ENCODE data around the gene NTF3. TPM values are rescaled to one million over a fixed set of nuclear protein-coding genes. Genes with fewer than 3 reads are reported as not detected.

The NTF3 gene
- polyA plus RNA-seq, 1 of the 3 experiments (the other 2 are of a cell fraction), result not detected

DNA sequence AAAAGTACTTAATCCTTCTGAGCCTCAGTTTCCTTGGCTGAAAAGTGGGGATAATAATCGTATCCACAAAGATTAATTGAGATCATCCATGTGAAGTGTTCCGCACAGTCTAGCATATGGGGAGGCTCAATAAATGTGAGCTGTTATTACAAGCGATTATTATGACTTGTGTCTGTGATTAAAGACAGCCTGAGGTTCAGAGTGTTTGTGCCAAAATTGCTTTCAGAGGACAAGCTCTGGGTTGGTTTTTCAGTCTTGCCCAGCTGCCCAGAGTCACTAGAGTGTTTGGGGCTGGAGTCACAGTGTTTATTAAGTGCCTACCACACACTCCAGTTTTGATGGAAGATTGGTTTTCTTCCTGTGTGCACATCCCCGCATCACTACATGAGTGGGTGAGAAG is 53.5 kb downstream of the NTF3 start:
- no peaks in the 10 kb centered on the region for H3K9me2 ChIP-seq
- no peak overlapping the region for H2AFZ ChIP-seq (ENCODE audit: low read depth)
- H3K36me3 ChIP-seq (replicated peaks in 1 of 2; ENCODE audit: control insufficient read depth in 1 of 2, insufficient read depth in 2 of 2, low read length in 1 of 2), result no peaks in the 10 kb centered on the region
- no peaks in the 10 kb centered on the region for H3K4me1 ChIP-seq (ENCODE audit: control insufficient read depth in 1 of 2, insufficient read depth in 2 of 2, low read depth in 1 of 2, low read length in 1 of 2)
- H3K4me2 ChIP-seq, result no peak overlapping the region
- ChIA-PET CTCF (interaction anchor here (1.4 kb wide), 1 partner anchor 42 kb away, joined by 4 read pairs; no protein-coding TSS in a partner anchor), POLR2A (no interaction called here)
- H4K20me1 ChIP-seq (ENCODE audit: insufficient read depth), result no peaks in the 10 kb centered on the region
- no peak overlapping the region for H3K9ac ChIP-seq
- H3K27ac ChIP-seq (ENCODE audit: low read depth in 2 of 2, low read length in 1 of 2), result no peak overlapping the region
- no peaks in the 10 kb centered on the region for H3K9me3 ChIP-seq
- no peak overlapping the region for H3K4me3 ChIP-seq (ENCODE audit: low read depth in 2 of 2, low read length in 1 of 2)
- WGBS (ENCODE audit: low lambda C conversion rate), result 3% methylated on average over 4 of the region's 4 CpGs
- DNase-seq, result no peak
- H3K27me3 ChIP-seq (ENCODE audit: insufficient read depth), result peaks cover 80% of the 10 kb centered on the region; the same call in 1 of the 2 replicates
- H3K79me2 ChIP-seq (ENCODE audit: insufficient read depth), result no peaks in the 10 kb centered on the region
- TF ChIP-seq TCF12 (IDR thresholded peaks at IDR 0.05) (no peak), FOSL2 (IDR thresholded peaks at IDR 0.05; ENCODE audit: borderline replicate concordance, low read depth) (no peak), RXRA (IDR thresholded peaks at IDR 0.05; ENCODE audit: borderline replicate concordance, low read depth) (no peak), NFIC (IDR thresholded peaks at IDR 0.05; ENCODE audit: borderline replicate concordance) (no peak), TEAD4 (IDR thresholded peaks at IDR 0.05; ENCODE audit: borderline replicate concordance, insufficient read depth) (no peak)
- TF ChIP-seq, protein P1, sequence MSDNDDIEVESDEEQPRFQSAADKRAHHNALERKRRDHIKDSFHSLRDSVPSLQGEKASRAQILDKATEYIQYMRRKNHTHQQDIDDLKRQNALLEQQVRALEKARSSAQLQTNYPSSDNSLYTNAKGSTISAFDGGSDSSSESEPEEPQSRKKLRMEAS (IDR thresholded peaks at IDR 0.05; ENCODE audit: low read depth), result no peak
- no peaks in the 10 kb centered on the region for H3F3A ChIP-seq (replicated peaks; ENCODE audit: insufficient read depth)

DNA sequence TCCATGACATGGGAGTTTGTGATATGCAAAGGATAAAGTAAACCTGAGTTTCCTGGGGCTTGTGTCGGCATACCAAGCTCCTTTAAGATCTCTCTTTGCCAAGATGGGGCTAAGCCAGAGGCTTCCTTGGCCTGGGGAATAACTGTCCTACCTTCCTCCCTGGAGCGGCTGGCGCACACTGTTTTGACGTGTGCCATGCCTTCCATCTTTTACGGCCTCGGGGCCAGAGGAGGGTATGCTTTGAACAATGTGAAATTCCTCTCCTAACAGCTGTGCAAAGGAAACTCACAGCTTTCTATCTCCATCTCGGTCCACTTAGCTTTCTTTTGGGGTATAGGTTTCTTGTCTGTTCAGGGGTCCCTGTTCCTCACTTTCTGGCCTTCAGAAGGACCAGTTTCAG is 55.2 kb downstream of the NTF3 start:
- Histone ChIP-seq H2AFZ (ENCODE audit: low read depth) (no peak overlapping the region), H3K9me3 (no peaks in the 10 kb centered on the region), H3K9me2 (no peaks in the 10 kb centered on the region), H3F3A (replicated peaks; ENCODE audit: insufficient read depth) (no peaks in the 10 kb centered on the region), H3K4me3 (ENCODE audit: low read depth in 2 of 2, low read length in 1 of 2) (no peak overlapping the region), H3K36me3 (replicated peaks in 1 of 2; ENCODE audit: control insufficient read depth in 1 of 2, insufficient read depth in 2 of 2, low read length in 1 of 2) (no peaks in the 10 kb centered on the region), H4K20me1 (ENCODE audit: insufficient read depth) (no peaks in the 10 kb centered on the region), H3K27ac (ENCODE audit: low read depth in 2 of 2, low read length in 1 of 2) (no peak overlapping the region), H3K4me1 (ENCODE audit: control insufficient read depth in 1 of 2, insufficient read depth in 2 of 2, low read depth in 1 of 2, low read length in 1 of 2) (no peaks in the 10 kb centered on the region), H3K9ac (no peak overlapping the region), H3K27me3 (ENCODE audit: insufficient read depth) (peaks cover 84% of the 10 kb centered on the region), H3K79me2 (ENCODE audit: insufficient read depth) (no peaks in the 10 kb centered on the region), H3K4me2 (no peak overlapping the region)
- DNase-seq, result no peak
- ChIA-PET POLR2A (no interaction called here), CTCF (no interaction called here)
- TF ChIP-seq RFX5 (IDR thresholded peaks at IDR 0.05; ENCODE audit: low read length), result no peak
- no peak for TF ChIP-seq RAD21 (IDR thresholded peaks at IDR 0.05; ENCODE audit: low read length)
- no peak for TF ChIP-seq FOXM1 (IDR thresholded peaks at IDR 0.05; ENCODE audit: low read depth)
- no peak for TF ChIP-seq GATA2 (CRISPR knock-in tag; IDR thresholded peaks at IDR 0.05)
- TF ChIP-seq EP300 (IDR thresholded peaks at IDR 0.05; ENCODE audit: borderline replicate concordance in 1 of 2, low read depth in 1 of 2, low read length in 1 of 2), result no peak
- TF ChIP-seq, protein P2, sequence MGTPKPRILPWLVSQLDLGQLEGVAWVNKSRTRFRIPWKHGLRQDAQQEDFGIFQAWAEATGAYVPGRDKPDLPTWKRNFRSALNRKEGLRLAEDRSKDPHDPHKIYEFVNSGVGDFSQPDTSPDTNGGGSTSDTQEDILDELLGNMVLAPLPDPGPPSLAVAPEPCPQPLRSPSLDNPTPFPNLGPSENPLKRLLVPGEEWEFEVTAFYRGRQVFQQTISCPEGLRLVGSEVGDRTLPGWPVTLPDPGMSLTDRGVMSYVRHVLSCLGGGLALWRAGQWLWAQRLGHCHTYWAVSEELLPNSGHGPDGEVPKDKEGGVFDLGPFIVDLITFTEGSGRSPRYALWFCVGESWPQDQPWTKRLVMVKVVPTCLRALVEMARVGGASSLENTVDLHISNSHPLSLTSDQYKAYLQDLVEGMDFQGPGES (IDR thresholded peaks at IDR 0.05; ENCODE audit: low read depth, low read length), result no peak
- TF ChIP-seq, protein P3, sequence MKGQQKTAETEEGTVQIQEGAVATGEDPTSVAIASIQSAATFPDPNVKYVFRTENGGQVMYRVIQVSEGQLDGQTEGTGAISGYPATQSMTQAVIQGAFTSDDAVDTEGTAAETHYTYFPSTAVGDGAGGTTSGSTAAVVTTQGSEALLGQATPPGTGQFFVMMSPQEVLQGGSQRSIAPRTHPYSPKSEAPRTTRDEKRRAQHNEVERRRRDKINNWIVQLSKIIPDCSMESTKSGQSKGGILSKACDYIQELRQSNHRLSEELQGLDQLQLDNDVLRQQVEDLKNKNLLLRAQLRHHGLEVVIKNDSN (IDR thresholded peaks at IDR 0.05; ENCODE audit: borderline replicate concordance, low read depth), result no peak
- no peak for TF ChIP-seq TEAD4 (IDR thresholded peaks at IDR 0.05; ENCODE audit: borderline replicate concordance, insufficient read depth)
- TF ChIP-seq RCOR1 (IDR thresholded peaks at IDR 0.05; ENCODE audit: low read length), result no peak
- TF ChIP-seq CHD2 (IDR thresholded peaks at IDR 0.05; ENCODE audit: low read length, partially characterized antibody), result no peak
- no peak for TF ChIP-seq GABPA (IDR thresholded peaks at IDR 0.05; ENCODE audit: low read depth)
- no peak for TF ChIP-seq NRF1 (IDR thresholded peaks at IDR 0.05; ENCODE audit: low read depth, low read length)
- TF ChIP-seq SMC3 (IDR thresholded peaks at IDR 0.05; ENCODE audit: low read depth, low read length), result no peak
- TF ChIP-seq MEF2A (IDR thresholded peaks at IDR 0.05; ENCODE audit: borderline replicate concordance, low read depth), result no peak
- no peak for TF ChIP-seq YY1 (IDR thresholded peaks at IDR 0.05; ENCODE audit: low read depth)
- TF ChIP-seq EZH2phosphoT487 (IDR thresholded peaks at IDR 0.05; ENCODE audit: borderline replicate concordance, low read depth), result no peak
- no peak for TF ChIP-seq SIN3A (IDR thresholded peaks at IDR 0.05; ENCODE audit: borderline replicate concordance, low read depth, low read length)
- TF ChIP-seq, protein P4, sequence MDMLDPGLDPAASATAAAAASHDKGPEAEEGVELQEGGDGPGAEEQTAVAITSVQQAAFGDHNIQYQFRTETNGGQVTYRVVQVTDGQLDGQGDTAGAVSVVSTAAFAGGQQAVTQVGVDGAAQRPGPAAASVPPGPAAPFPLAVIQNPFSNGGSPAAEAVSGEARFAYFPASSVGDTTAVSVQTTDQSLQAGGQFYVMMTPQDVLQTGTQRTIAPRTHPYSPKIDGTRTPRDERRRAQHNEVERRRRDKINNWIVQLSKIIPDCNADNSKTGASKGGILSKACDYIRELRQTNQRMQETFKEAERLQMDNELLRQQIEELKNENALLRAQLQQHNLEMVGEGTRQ (IDR thresholded peaks at IDR 0.05; ENCODE audit: borderline replicate concordance, low read depth, low read length), result no peak
- no peak for TF ChIP-seq POLR2AphosphoS5 (IDR thresholded peaks at IDR 0.05; ENCODE audit: low read depth, low read length)
- 1% methylated on average over 7 of the region's 7 CpGs for WGBS (ENCODE audit: low lambda C conversion rate)
